Stimulated activated CD4-positive, alpha-beta T cell treated with anti-CD3 and anti-CD28 coated beads, Interleukin-12 subunit alpha, Interleukin-12 subunit beta, amount 100 ng/mL, for 4 hours (primary cell): ENCODE results near the gene ORM1.
"Not testable (repeated sequence)": the region's sequence is repeated elsewhere in the genome, so short reads cannot be mapped to it uniquely, and the experiment has no call there.

Experiments
- DNase-seq: peaks from one replicate; pipeline ENCODE4 v3.0.0-alpha.2; 2020

Gene ORM1

GRCh38 chr9:114308361-114308950, 14.4 kb upstream of the ORM1 start:
- DNase-seq, result no peak

- no peak for DNase-seq
These were observed 13.8 kb upstream of the ORM1 start for GRCh38 chr9:114309096-114309495.

GRCh38 chr9:114310471-114311450, 12.1 kb upstream of the ORM1 start:
- no peak for DNase-seq

- no peak for DNase-seq
These were observed 11.1 kb upstream of the ORM1 start for GRCh38 chr9:114311571-114312512.

GRCh38 chr9:114312513-114312875, 10.4 kb upstream of the ORM1 start:
- DNase-seq, result no peak

- DNase-seq, result no peak
These were observed 9.7 kb upstream of the ORM1 start for GRCh38 chr9:114313186-114313585.

GRCh38 chr9:114314256-114314867, 8.5 kb upstream of the ORM1 start:
- DNase-seq, result no peak

- no peak for DNase-seq
These were observed 7.8 kb upstream of the ORM1 start for GRCh38 chr9:114314881-114315722.

- DNase-seq, result no peak
These were observed 7.1 kb upstream of the ORM1 start for GRCh38 chr9:114315723-114316363.

- no peak for DNase-seq
These were observed 6.2 kb upstream of the ORM1 start for GRCh38 chr9:114316605-114317230.

- no peak for DNase-seq
These were observed 5.1 kb upstream of the ORM1 start for GRCh38 chr9:114317665-114318357.

- no peak for DNase-seq
These were observed 4.5 kb upstream of the ORM1 start for GRCh38 chr9:114318416-114318815.

GRCh38 chr9:114319147-114319546, 3.8 kb upstream of the ORM1 start:
- no peak for DNase-seq

GRCh38 chr9:114320710-114321109, 2.2 kb upstream of the ORM1 start:
- not testable (repeated sequence) for DNase-seq

GRCh38 chr9:114321759-114322158, 1.1 kb upstream of the ORM1 start:
- no peak for DNase-seq

- not testable (repeated sequence) for DNase-seq
These were observed 609 bp upstream of the ORM1 start for GRCh38 chr9:114322160-114322818.

- not testable (repeated sequence) for DNase-seq
These were observed 951 bp downstream of the ORM1 start for GRCh38 chr9:114323849-114324248.

GRCh38 chr9:114324492-114324891, 1.6 kb downstream of the ORM1 start:
- DNase-seq, result no peak

GRCh38 chr9:114324965-114325364, 2.1 kb downstream of the ORM1 start:
- not testable (repeated sequence) for DNase-seq
